SK-N-SH (cell line): ENCODE measurements around the gene CST3. TPM values are rescaled to one million over a fixed set of nuclear protein-coding genes. Genes with fewer than 3 reads are reported as not detected.

ENCODE experiments used
- CTCF ChIA-PET: fragments of 300-600, 350-600 bp; formaldehyde crosslinking; extraction: SDS; loops from one replicate; lab custom pipeline; 2021; lab: Yijun Ruan, JAX
- POLR2A ChIA-PET: fragments of 350-600 bp; sonication (Branson Sonifier 250); formaldehyde crosslinking; extraction: SDS; loops from one replicate; lab custom pipeline; 2020; ENCODE audit warnings: antibody characterized with exemption, inconsistent platforms; lab: Yijun Ruan, JAX
- DNase-seq: peaks from one replicate; pipeline ENCODE4 v3.0.0; 2012
- H2AFZ ChIP-seq: fragments of 200-600 bp; sonication (generic); 2 replicates; pipeline ENCODE4 v1.8.1; 2016; ENCODE audit warnings: antibody characterized with exemption, mild to moderate bottlenecking, low read depth
- H3F3A ChIP-seq: fragments of 200-600 bp; sonication (generic); replicated peaks from 2 replicates; pipeline ENCODE3; 2016; ENCODE audit warnings: antibody characterized with exemption, mild to moderate bottlenecking; ENCODE audit not compliant: insufficient read depth
- H3K27ac ChIP-seq, 2 experiments: fragments of 200-500 bp in 1 of 2; fragments of 200-600 bp in 1 of 2; sonication (Bioruptor generic) in 1 of 2; sonication (generic), shearing (Covaris generic) in 1 of 2; 2 replicates each; pipeline versions ENCODE4 v1.5.1 to v1.6.1; 2014 to 2016; ENCODE audit warnings: low read depth in 2 of 2, inconsistent platforms in 1 of 2, low read length in 1 of 2, mild to moderate bottlenecking in 1 of 2, mixed read lengths in 1 of 2
- H3K27me3 ChIP-seq: fragments of 200-600 bp; sonication (generic), shearing (Covaris generic); 2 replicates; pipeline ENCODE4 v1.6.1; 2016; ENCODE audit warnings: mixed run types; ENCODE audit not compliant: insufficient read depth
- H3K36me3 ChIP-seq, 2 experiments: fragments of 200-500 bp in 1 of 2; fragments of 200-600 bp in 1 of 2; sonication (Bioruptor generic) in 1 of 2; sonication (generic) in 1 of 2; replicated peaks in 1 of 2; 2 replicates each; pipeline versions ENCODE3 to v1.5.1; 2014 to 2016; ENCODE audit warnings: low read length in 1 of 2, mild to moderate bottlenecking in 1 of 2; ENCODE audit not compliant: insufficient read depth in 2 of 2, control insufficient read depth in 1 of 2
- H3K4me1 ChIP-seq, 2 experiments: fragments of 200-500 bp in 1 of 2; fragments of 200-600 bp in 1 of 2; sonication (Bioruptor generic) in 1 of 2; sonication (generic), shearing (Covaris generic) in 1 of 2; 2 replicates each; pipeline versions ENCODE4 v1.5.1 to v1.6.1; 2014 to 2016; ENCODE audit warnings: low read depth in 1 of 2, low read length in 1 of 2, mixed run types in 1 of 2; ENCODE audit not compliant: insufficient read depth in 2 of 2, control insufficient read depth in 1 of 2
- H3K4me2 ChIP-seq: fragments of 200-600 bp; sonication (generic), shearing (Covaris generic); 2 replicates; pipeline ENCODE4 v1.6.1; 2017; ENCODE audit warnings: mixed run types
- H3K4me3 ChIP-seq, 2 experiments: fragments of 200-500 bp in 1 of 2; fragments of 200-600 bp in 1 of 2; sonication (Bioruptor generic) in 1 of 2; sonication (generic), shearing (Covaris generic) in 1 of 2; 2 replicates each; pipeline versions ENCODE4 v1.5.1 to v1.8.1; 2014 to 2016; ENCODE audit warnings: low read depth in 2 of 2, inconsistent platforms in 1 of 2, low read length in 1 of 2, mild to moderate bottlenecking in 1 of 2, mixed read lengths in 1 of 2, moderate library complexity in 1 of 2
- H3K79me2 ChIP-seq: fragments of 200-600 bp; sonication (generic); 2 replicates; pipeline ENCODE4 v1.8.1; 2017; ENCODE audit warnings: mild to moderate bottlenecking; ENCODE audit not compliant: insufficient read depth
- H3K9ac ChIP-seq: fragments of 200-600 bp; sonication (generic); 2 replicates; pipeline ENCODE4 v1.6.1; 2017; ENCODE audit warnings: mixed run types
- H3K9me2 ChIP-seq: fragments of 200-600 bp; sonication (generic); 2 replicates; pipeline ENCODE4 v1.6.1; 2017; ENCODE audit warnings: mixed run types
- H3K9me3 ChIP-seq: fragments of 200-600 bp; sonication (generic); 2 replicates; pipeline ENCODE4 v1.6.1; 2017; ENCODE audit warnings: mixed run types, mild to moderate bottlenecking, moderate library complexity
- H4K20me1 ChIP-seq: fragments of 200-600 bp; sonication (generic); 2 replicates; pipeline ENCODE4 v1.6.1; 2017; ENCODE audit warnings: mild to moderate bottlenecking, mixed run types; ENCODE audit not compliant: insufficient read depth
- EZH2phosphoT487 ChIP-seq: fragments of 200-600 bp; sonication (generic); IDR thresholded peaks from 2 replicates; pipeline ENCODE4 v1.6.1; 2017; ENCODE audit warnings: low read depth, mixed run types, mild to moderate bottlenecking, antibody characterized with exemption, moderate library complexity, borderline replicate concordance
- FOXM1 ChIP-seq: IDR thresholded peaks from 2 replicates; pipeline ENCODE4 v1.4.0; 2012; ENCODE audit warnings: low read depth, mild to moderate bottlenecking
- GATA2 ChIP-seq: sonication (generic); formaldehyde crosslinking; IDR thresholded peaks from 2 replicates; pipeline ENCODE4 v1.5.0; 2020; ENCODE audit warnings: mild to moderate bottlenecking, missing genetic modification reagents
- MXI1 ChIP-seq: IDR thresholded peaks from 2 replicates; pipeline ENCODE4 v1.6.1; 2012; ENCODE audit warnings: mild to moderate bottlenecking, low read depth, low read length, improper control_type of control experiment
- NFIC ChIP-seq: IDR thresholded peaks from 2 replicates; pipeline ENCODE4 v1.4.0; 2012; ENCODE audit warnings: borderline replicate concordance
- POLR2AphosphoS5 ChIP-seq: IDR thresholded peaks from 2 replicates; pipeline ENCODE4 v1.6.1; 2012; ENCODE audit warnings: low read depth, low read length
- REST ChIP-seq: IDR thresholded peaks from 2 replicates; pipeline ENCODE4 v1.6.1; 2012; ENCODE audit warnings: mild to moderate bottlenecking, low read depth, low read length, moderate library complexity
- RXRA ChIP-seq: IDR thresholded peaks from 2 replicates; pipeline ENCODE4 v1.4.0; 2012; ENCODE audit warnings: low read depth, mild to moderate bottlenecking, borderline replicate concordance
- SIN3A ChIP-seq: IDR thresholded peaks from 2 replicates; pipeline ENCODE4 v1.6.1; 2012; ENCODE audit warnings: low read depth, mild to moderate bottlenecking, low read length, moderate library complexity, borderline replicate concordance
- TCF12 ChIP-seq: IDR thresholded peaks from 2 replicates; pipeline ENCODE4 v1.4.0; 2012
- USF1 ChIP-seq: IDR thresholded peaks from 2 replicates; pipeline ENCODE4 v1.4.0; 2012; ENCODE audit warnings: low read depth, borderline replicate concordance
- USF2 ChIP-seq: fragments of 150-350 bp; IDR thresholded peaks from 2 replicates; pipeline ENCODE4 v1.6.1; 2017; ENCODE audit warnings: antibody characterized with exemption, low read length, low read depth, borderline replicate concordance
- YY1 ChIP-seq: IDR thresholded peaks from 2 replicates; pipeline ENCODE4 v1.4.0; 2012; ENCODE audit warnings: low read depth, mild to moderate bottlenecking
- WGBS: methylation state at CpG from one replicate; pipeline ENCODE4 v1.1.6; 2017; ENCODE audit warnings: low lambda C conversion rate; 5-methylcytosine and 5-hydroxymethylcytosine counted together
- polyA plus RNA-seq, 3 experiments: library from polyadenylated mRNA; depleted of rRNA; stranded (reverse); fragments of >200 nt; gene quantifications; 2 replicates each; pipeline ENCODE4 v1.2.3, GENCODE V29; 2012
- TF ChIP-seq, protein P1 (sequence below): IDR thresholded peaks from 2 replicates; pipeline ENCODE4 v1.4.0; 2012; ENCODE audit warnings: low read depth, borderline replicate concordance
- TF ChIP-seq, protein P2 (sequence below): IDR thresholded peaks from 2 replicates; pipeline ENCODE4; 2012
- TF ChIP-seq, protein P3 (sequence below): fragments of 200-600 bp; sonication (generic); IDR thresholded peaks from 2 replicates; pipeline ENCODE4 v1.6.1; 2017; ENCODE audit warnings: antibody characterized with exemption, mild to moderate bottlenecking, moderate library complexity
- TF ChIP-seq, protein P4 (sequence below): fragments of 150-350 bp; IDR thresholded peaks from 2 replicates; pipeline ENCODE4 v1.6.1; 2016; ENCODE audit warnings: mild to moderate bottlenecking, low read depth, low read length

Gene CST3
- polyA plus RNA-seq, 1 of the 3 experiments (the other 2 are of a cell fraction), result 428 TPM

DNA sequence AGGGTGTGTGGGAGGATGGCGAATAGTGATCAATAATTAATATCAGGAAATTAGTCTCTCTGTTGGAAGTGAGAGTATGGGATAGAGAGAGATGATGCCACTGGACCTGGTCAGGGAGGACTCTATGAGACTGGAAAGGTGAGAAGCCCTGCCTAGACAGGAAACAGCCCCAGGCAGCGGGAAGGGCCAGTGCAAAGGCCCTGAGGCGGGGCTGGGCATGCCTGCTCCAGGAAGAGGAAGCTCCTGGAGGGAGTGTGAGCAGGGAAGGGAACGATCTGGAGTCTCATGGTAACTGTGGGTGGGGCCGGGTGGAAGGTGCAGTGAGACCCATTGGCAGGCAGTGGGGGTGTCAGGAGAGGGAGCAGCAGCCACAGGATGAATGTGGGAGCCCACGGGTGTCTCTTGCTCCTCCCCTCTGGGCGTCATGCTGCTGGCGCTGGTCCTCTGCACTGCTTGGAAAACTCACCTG is 1.8 kb upstream of the CST3 start:
- Histone ChIP-seq H3K27me3 (no peaks in the 10 kb centered on the region), H3K9ac (no peak overlapping the region), H3F3A (no peaks in the 10 kb centered on the region), H3K4me1 (peaks cover 9 to 10% of the 10 kb centered on the region in 2 experiments; a peak in 2 of 4 replicates), H3K9me3 (no peaks in the 10 kb centered on the region), H3K4me2 (no peak overlapping the region), H3K79me2 (peaks cover 22% of the 10 kb centered on the region), H4K20me1 (peaks cover 7% of the 10 kb centered on the region; the same call in 1 of the 2 replicates), H3K36me3 (no peaks in the 10 kb centered on the region), H3K9me2 (no peaks in the 10 kb centered on the region), H3K4me3 (no peak overlapping the region), H3K27ac (no peak overlapping the region), H2AFZ (no peak overlapping the region)
- no peak for DNase-seq
- no peak for TF ChIP-seq NFIC
- TF ChIP-seq POLR2AphosphoS5, result no peak
- TF ChIP-seq FOXM1, result no peak
- no peak for TF ChIP-seq MXI1
- TF ChIP-seq, protein P1, sequence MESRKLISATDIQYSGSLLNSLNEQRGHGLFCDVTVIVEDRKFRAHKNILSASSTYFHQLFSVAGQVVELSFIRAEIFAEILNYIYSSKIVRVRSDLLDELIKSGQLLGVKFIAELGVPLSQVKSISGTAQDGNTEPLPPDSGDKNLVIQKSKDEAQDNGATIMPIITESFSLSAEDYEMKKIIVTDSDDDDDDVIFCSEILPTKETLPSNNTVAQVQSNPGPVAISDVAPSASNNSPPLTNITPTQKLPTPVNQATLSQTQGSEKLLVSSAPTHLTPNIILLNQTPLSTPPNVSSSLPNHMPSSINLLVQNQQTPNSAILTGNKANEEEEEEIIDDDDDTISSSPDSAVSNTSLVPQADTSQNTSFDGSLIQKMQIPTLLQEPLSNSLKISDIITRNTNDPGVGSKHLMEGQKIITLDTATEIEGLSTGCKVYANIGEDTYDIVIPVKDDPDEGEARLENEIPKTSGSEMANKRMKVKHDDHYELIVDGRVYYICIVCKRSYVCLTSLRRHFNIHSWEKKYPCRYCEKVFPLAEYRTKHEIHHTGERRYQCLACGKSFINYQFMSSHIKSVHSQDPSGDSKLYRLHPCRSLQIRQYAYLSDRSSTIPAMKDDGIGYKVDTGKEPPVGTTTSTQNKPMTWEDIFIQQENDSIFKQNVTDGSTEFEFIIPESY, result no peak
- no peak for TF ChIP-seq TCF12
- no peak for TF ChIP-seq YY1
- TF ChIP-seq, protein P2, sequence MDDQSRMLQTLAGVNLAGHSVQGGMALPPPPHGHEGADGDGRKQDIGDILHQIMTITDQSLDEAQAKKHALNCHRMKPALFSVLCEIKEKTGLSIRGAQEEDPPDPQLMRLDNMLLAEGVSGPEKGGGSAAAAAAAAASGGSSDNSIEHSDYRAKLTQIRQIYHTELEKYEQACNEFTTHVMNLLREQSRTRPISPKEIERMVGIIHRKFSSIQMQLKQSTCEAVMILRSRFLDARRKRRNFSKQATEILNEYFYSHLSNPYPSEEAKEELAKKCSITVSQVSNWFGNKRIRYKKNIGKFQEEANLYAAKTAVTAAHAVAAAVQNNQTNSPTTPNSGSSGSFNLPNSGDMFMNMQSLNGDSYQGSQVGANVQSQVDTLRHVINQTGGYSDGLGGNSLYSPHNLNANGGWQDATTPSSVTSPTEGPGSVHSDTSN, result no peak
- TF ChIP-seq USF1, result no peak
- TF ChIP-seq RXRA, result no peak
- no peak for TF ChIP-seq GATA2 (CRISPR knock-in tag)
- no peak for TF ChIP-seq USF2
- TF ChIP-seq, protein P3, sequence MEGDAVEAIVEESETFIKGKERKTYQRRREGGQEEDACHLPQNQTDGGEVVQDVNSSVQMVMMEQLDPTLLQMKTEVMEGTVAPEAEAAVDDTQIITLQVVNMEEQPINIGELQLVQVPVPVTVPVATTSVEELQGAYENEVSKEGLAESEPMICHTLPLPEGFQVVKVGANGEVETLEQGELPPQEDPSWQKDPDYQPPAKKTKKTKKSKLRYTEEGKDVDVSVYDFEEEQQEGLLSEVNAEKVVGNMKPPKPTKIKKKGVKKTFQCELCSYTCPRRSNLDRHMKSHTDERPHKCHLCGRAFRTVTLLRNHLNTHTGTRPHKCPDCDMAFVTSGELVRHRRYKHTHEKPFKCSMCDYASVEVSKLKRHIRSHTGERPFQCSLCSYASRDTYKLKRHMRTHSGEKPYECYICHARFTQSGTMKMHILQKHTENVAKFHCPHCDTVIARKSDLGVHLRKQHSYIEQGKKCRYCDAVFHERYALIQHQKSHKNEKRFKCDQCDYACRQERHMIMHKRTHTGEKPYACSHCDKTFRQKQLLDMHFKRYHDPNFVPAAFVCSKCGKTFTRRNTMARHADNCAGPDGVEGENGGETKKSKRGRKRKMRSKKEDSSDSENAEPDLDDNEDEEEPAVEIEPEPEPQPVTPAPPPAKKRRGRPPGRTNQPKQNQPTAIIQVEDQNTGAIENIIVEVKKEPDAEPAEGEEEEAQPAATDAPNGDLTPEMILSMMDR, result no peak
- no peak for TF ChIP-seq SIN3A
- TF ChIP-seq, protein P4, sequence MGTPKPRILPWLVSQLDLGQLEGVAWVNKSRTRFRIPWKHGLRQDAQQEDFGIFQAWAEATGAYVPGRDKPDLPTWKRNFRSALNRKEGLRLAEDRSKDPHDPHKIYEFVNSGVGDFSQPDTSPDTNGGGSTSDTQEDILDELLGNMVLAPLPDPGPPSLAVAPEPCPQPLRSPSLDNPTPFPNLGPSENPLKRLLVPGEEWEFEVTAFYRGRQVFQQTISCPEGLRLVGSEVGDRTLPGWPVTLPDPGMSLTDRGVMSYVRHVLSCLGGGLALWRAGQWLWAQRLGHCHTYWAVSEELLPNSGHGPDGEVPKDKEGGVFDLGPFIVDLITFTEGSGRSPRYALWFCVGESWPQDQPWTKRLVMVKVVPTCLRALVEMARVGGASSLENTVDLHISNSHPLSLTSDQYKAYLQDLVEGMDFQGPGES, result no peak
- no peak for TF ChIP-seq EZH2phosphoT487
- TF ChIP-seq REST, result no peak
- POLR2A ChIA-PET, result no interaction called here
- CTCF ChIA-PET, result no interaction called here
- WGBS, result 83% methylated on average over 8 of the region's 8 CpGs
